ENCODE measurements around the gene AMACR.

DNA sequence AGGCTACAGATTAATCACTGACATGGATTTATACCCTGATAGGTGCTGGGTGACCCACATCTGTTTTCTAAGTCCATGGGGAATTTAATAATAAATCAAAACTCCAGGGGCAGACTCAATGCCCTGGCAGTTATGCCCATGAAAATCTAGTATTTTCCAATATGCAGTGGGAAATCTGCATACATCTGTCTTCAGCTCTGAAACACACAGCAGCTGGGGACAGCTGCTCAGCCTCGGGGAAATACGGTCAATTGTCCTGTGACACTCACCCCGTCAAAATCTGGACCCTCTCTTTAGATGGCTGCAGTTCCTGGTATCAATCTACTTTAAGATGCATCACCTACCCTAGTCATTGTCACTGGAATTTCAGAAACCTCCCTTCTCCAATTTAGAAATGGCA, 47.8 kb upstream of the AMACR start:
- TF ChIP-seq, protein P1, sequence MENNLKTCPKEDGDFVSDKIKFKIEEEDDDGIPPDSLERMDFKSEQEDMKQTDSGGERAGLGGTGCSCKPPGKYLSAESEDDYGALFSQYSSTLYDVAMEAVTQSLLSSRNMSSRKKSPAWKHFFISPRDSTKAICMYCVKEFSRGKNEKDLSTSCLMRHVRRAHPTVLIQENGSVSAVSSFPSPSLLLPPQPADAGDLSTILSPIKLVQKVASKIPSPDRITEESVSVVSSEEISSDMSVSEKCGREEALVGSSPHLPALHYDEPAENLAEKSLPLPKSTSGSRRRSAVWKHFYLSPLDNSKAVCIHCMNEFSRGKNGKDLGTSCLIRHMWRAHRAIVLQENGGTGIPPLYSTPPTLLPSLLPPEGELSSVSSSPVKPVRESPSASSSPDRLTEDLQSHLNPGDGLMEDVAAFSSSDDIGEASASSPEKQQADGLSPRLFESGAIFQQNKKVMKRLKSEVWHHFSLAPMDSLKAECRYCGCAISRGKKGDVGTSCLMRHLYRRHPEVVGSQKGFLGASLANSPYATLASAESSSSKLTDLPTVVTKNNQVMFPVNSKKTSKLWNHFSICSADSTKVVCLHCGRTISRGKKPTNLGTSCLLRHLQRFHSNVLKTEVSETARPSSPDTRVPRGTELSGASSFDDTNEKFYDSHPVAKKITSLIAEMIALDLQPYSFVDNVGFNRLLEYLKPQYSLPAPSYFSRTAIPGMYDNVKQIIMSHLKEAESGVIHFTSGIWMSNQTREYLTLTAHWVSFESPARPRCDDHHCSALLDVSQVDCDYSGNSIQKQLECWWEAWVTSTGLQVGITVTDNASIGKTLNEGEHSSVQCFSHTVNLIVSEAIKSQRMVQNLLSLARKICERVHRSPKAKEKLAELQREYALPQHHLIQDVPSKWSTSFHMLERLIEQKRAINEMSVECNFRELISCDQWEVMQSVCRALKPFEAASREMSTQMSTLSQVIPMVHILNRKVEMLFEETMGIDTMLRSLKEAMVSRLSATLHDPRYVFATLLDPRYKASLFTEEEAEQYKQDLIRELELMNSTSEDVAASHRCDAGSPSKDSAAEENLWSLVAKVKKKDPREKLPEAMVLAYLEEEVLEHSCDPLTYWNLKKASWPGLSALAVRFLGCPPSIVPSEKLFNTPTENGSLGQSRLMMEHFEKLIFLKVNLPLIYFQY (CRISPR knock-in tag; IDR thresholded peaks at IDR 0.05; ENCODE audit: borderline replicate concordance): no peak
- TF ChIP-seq TCF12 (IDR thresholded peaks at IDR 0.05): no peak
- TF ChIP-seq TCF12 (CRISPR knock-in tag; IDR thresholded peaks at IDR 0.05): no peak
- TF ChIP-seq GTF2F1 (IDR thresholded peaks at IDR 0.05; ENCODE audit: low read length): no peak
- TF ChIP-seq ZNF780A (CRISPR knock-in tag; IDR thresholded peaks at IDR 0.05): no peak
- TF ChIP-seq, protein P2, sequence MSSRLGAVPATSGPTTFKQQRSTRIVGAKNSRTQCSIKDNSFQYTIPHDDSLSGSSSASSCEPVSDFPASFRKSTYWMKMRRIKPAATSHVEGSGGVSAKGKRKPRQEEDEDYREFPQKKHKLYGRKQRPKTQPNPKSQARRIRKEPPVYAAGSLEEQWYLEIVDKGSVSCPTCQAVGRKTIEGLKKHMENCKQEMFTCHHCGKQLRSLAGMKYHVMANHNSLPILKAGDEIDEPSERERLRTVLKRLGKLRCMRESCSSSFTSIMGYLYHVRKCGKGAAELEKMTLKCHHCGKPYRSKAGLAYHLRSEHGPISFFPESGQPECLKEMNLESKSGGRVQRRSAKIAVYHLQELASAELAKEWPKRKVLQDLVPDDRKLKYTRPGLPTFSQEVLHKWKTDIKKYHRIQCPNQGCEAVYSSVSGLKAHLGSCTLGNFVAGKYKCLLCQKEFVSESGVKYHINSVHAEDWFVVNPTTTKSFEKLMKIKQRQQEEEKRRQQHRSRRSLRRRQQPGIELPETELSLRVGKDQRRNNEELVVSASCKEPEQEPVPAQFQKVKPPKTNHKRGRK (CRISPR knock-in tag; IDR thresholded peaks at IDR 0.05): no peak
- no peak for TF ChIP-seq SRF (IDR thresholded peaks at IDR 0.05; ENCODE audit: low read depth, low read length)
- TF ChIP-seq GTF3A (CRISPR knock-in tag; conservative IDR thresholded peaks at IDR 0.05): no peak
- no peak for TF ChIP-seq SIX4 (CRISPR knock-in tag; IDR thresholded peaks at IDR 0.05)
